ENCODE data around the gene KIAA0319L.

The KIAA0319L gene

GRCh38 chr1:35554266-35555211 is 2.7 kb downstream of the KIAA0319L start:
- H3K27ac ChIP-seq = peak overlapping the region; percentile 90
- TF ChIP-seq CTCF (IDR thresholded peaks at IDR 0.05) (no peak), ZFX (IDR thresholded peaks at IDR 0.05; ENCODE audit: borderline replicate concordance) (no peak)

GRCh38 chr1:35553851-35554250 is 3.4 kb downstream of the KIAA0319L start:
- TF ChIP-seq ZFX (IDR thresholded peaks at IDR 0.05; ENCODE audit: borderline replicate concordance) = no peak
- no peak for TF ChIP-seq CTCF (IDR thresholded peaks at IDR 0.05)
- H3K27ac ChIP-seq = peak overlapping the region; percentile 90

GRCh38 chr1:35546614-35547013 is 10.6 kb downstream of the KIAA0319L start:
- TF ChIP-seq CTCF (IDR thresholded peaks at IDR 0.05) (no peak), ZFX (IDR thresholded peaks at IDR 0.05; ENCODE audit: borderline replicate concordance) (no peak)
- H3K27ac ChIP-seq = no peak overlapping the region

- TF ChIP-seq CTCF (IDR thresholded peaks at IDR 0.05) (peak; percentile 34), ZFX (IDR thresholded peaks at IDR 0.05; ENCODE audit: borderline replicate concordance) (no peak)
Measured at GRCh38 chr1:35544976-35545375, 12.2 kb downstream of the KIAA0319L start.

GRCh38 chr1:35539824-35540261 is 17.4 kb downstream of the KIAA0319L start:
- TF ChIP-seq ZFX (IDR thresholded peaks at IDR 0.05; ENCODE audit: borderline replicate concordance) = no peak
- no peak for TF ChIP-seq CTCF (IDR thresholded peaks at IDR 0.05)
- no peak overlapping the region for H3K27ac ChIP-seq

More at GRCh38 chr1:35544976-35545375, 12.2 kb downstream of the KIAA0319L start:
- no peak overlapping the region for H3K27ac ChIP-seq

GRCh38 chr1:35539073-35539823 is 18.0 kb downstream of the KIAA0319L start:
- no peak overlapping the region for H3K27ac ChIP-seq
- no peak for TF ChIP-seq CTCF (IDR thresholded peaks at IDR 0.05)
- TF ChIP-seq ZFX (IDR thresholded peaks at IDR 0.05; ENCODE audit: borderline replicate concordance) = no peak

Data from 22Rv1 (cell line).